Hepatocyte (in vitro differentiated cells): Measurements from ENCODE around the gene TUBGCP3.

Source experiments
- CTCF ChIP-seq: fragments of 200-600 bp; sonication (generic); IDR thresholded peaks from 2 replicates; pipeline ENCODE4 v1.5.1; 2016; ENCODE audit warnings: antibody characterized with exemption, mild to moderate bottlenecking; ENCODE audit not compliant: poor library complexity
- EZH2 ChIP-seq: fragments of 200-600 bp; sonication (generic); IDR thresholded peaks from 2 replicates; pipeline ENCODE4 v1.6.1; 2016; ENCODE audit warnings: antibody characterized with exemption, mild to moderate bottlenecking, borderline replicate concordance

GRCh38 chr13:112601371-112601770 lies 13.4 kb upstream of the TUBGCP3 start:
- no peak for TF ChIP-seq CTCF
- TF ChIP-seq EZH2: no peak
